ENCODE measurements around the gene RPS6KL1.

The RPS6KL1 gene

GRCh38 chr14:74952180-74952665 is 29.2 kb upstream of the RPS6KL1 start:
- no peak for DNase-seq

GRCh38 chr14:74951443-74952179 is 28.6 kb upstream of the RPS6KL1 start:
- DNase-seq: no peak

- DNase-seq: no peak
Measured at GRCh38 chr14:74950795-74951442, 27.9 kb upstream of the RPS6KL1 start.

GRCh38 chr14:74949859-74950573 is 27.0 kb upstream of the RPS6KL1 start:
- DNase-seq: no peak

GRCh38 chr14:74949191-74949601 is 26.1 kb upstream of the RPS6KL1 start:
- DNase-seq: no peak

GRCh38 chr14:74948228-74949175 is 25.4 kb upstream of the RPS6KL1 start:
- no peak for DNase-seq

GRCh38 chr14:74947353-74948227 is 24.5 kb upstream of the RPS6KL1 start:
- no peak for DNase-seq

GRCh38 chr14:74946659-74947281 is 23.7 kb upstream of the RPS6KL1 start:
- no peak for DNase-seq

GRCh38 chr14:74945852-74946658 is 23.0 kb upstream of the RPS6KL1 start:
- DNase-seq: peak; percentile 86

- no peak for DNase-seq
Measured at GRCh38 chr14:74945261-74945851, 22.3 kb upstream of the RPS6KL1 start.

- DNase-seq: no peak
Measured at GRCh38 chr14:74942608-74943007, 19.5 kb upstream of the RPS6KL1 start.

- DNase-seq: no peak
Measured at GRCh38 chr14:74942181-74942580, 19.1 kb upstream of the RPS6KL1 start.

- DNase-seq: no peak
Measured at GRCh38 chr14:74941676-74942097, 18.6 kb upstream of the RPS6KL1 start.

- DNase-seq: no peak
Measured at GRCh38 chr14:74940956-74941565, 18.0 kb upstream of the RPS6KL1 start.

GRCh38 chr14:74938531-74939495 is 15.8 kb upstream of the RPS6KL1 start:
- DNase-seq: no peak

- no peak for DNase-seq
Measured at GRCh38 chr14:74937171-74937570, 14.1 kb upstream of the RPS6KL1 start.

GRCh38 chr14:74936731-74937130 is 13.7 kb upstream of the RPS6KL1 start:
- DNase-seq: no peak

GRCh38 chr14:74936151-74936550 is 13.1 kb upstream of the RPS6KL1 start:
- no peak for DNase-seq

Data from retina (tissue), 1 donor.